OCI-LY1 (cell line): ENCODE data around the gene B4GALNT1.
"Not testable (repeated sequence)": the region's sequence is repeated elsewhere in the genome, so short reads cannot be mapped to it uniquely, and the experiment has no call there.

Experiments used
- H2AFZ ChIP-seq: fragments of 200-600 bp; sonication (generic), shearing (Covaris generic); 2 replicates; pipeline ENCODE4 v1.6.0; 2014; ENCODE audit warnings: antibody characterized with exemption, mild to moderate bottlenecking, low read length
- H3F3A ChIP-seq: fragments of 200-600 bp; sonication (generic), shearing (Covaris generic); 2 replicates; pipeline ENCODE4 v1.6.0; 2014; ENCODE audit warnings: mild to moderate bottlenecking, antibody characterized with exemption, low read length, moderate library complexity; ENCODE audit not compliant: insufficient read depth
- H3K27ac ChIP-seq: fragments of 200-600 bp; sonication (generic); 2 replicates; pipeline ENCODE4 v1.5.1; 2014; ENCODE audit warnings: low read length, mixed run types, mild to moderate bottlenecking, low read depth; ENCODE audit not compliant: poor library complexity, severe bottlenecking
- H3K27me3 ChIP-seq: fragments of 200-600 bp; sonication (generic); 2 replicates; pipeline ENCODE4 v1.6.0; 2014; ENCODE audit warnings: antibody characterized with exemption, mild to moderate bottlenecking, low read length, moderate library complexity; ENCODE audit not compliant: insufficient read depth
- H3K36me3 ChIP-seq: fragments of 200-600 bp; sonication (generic); 2 replicates; pipeline ENCODE4 v1.6.1; 2014; ENCODE audit warnings: mild to moderate bottlenecking, antibody characterized with exemption, low read length, moderate library complexity, mixed read lengths; ENCODE audit not compliant: insufficient read depth
- H3K4me1 ChIP-seq: fragments of 200-600 bp; sonication (generic); 2 replicates; pipeline ENCODE4 v1.5.1; 2014; ENCODE audit warnings: mild to moderate bottlenecking, low read length, moderate library complexity; ENCODE audit not compliant: insufficient read depth, severe bottlenecking
- H3K4me2 ChIP-seq: fragments of 200-600 bp; sonication (generic), shearing (Covaris generic); 2 replicates; pipeline ENCODE4 v1.6.1; 2014; ENCODE audit warnings: low read length
- H3K4me3 ChIP-seq: fragments of 200-600 bp; sonication (generic); 2 replicates; pipeline ENCODE4 v1.5.1; 2014; ENCODE audit warnings: low read length, low read depth, mild to moderate bottlenecking, mixed read lengths; ENCODE audit not compliant: poor library complexity, severe bottlenecking
- H3K79me2 ChIP-seq: fragments of 200-600 bp; shearing (Covaris generic); 2 replicates; pipeline ENCODE4 v1.6.1; 2016; ENCODE audit warnings: mixed run types, low read length, mixed read lengths; ENCODE audit not compliant: insufficient read depth
- H3K9ac ChIP-seq: fragments of 200-600 bp; sonication (generic), shearing (Covaris generic); 2 replicates; pipeline ENCODE4 v1.6.1; 2014; ENCODE audit warnings: mild to moderate bottlenecking, low read length, mixed read lengths
- H3K9me2 ChIP-seq: fragments of 200-600 bp; sonication (generic), shearing (Covaris generic); 2 replicates; pipeline ENCODE4 v1.6.1; 2014; ENCODE audit warnings: low read depth, mild to moderate bottlenecking, low read length, mixed read lengths
- H3K9me3 ChIP-seq: fragments of 200-600 bp; shearing (Covaris generic); 2 replicates; pipeline ENCODE4 v1.6.1; 2014; ENCODE audit warnings: low read length, mixed read lengths
- H4K20me1 ChIP-seq: fragments of 200-600 bp; sonication (generic), shearing (Covaris generic); 2 replicates; pipeline ENCODE4 v1.6.0; 2016; ENCODE audit warnings: mild to moderate bottlenecking, low read length; ENCODE audit not compliant: insufficient read depth
- EZH2 ChIP-seq: fragments of 200-600 bp; sonication (generic), shearing (Covaris generic); IDR thresholded peaks from 2 replicates; pipeline ENCODE4 v1.8.0; 2017; ENCODE audit warnings: borderline replicate concordance, mixed run types, mild to moderate bottlenecking, antibody characterized with exemption, low read length, moderate library complexity, mixed read lengths
- TF ChIP-seq, protein P1 (sequence below): fragments of 200-600 bp; sonication (generic), shearing (Covaris generic); IDR thresholded peaks from 2 replicates; pipeline ENCODE4 v1.5.1; 2017; ENCODE audit warnings: mild to moderate bottlenecking, antibody characterized with exemption, low read length, moderate library complexity, mixed read lengths

Gene B4GALNT1

DNA sequence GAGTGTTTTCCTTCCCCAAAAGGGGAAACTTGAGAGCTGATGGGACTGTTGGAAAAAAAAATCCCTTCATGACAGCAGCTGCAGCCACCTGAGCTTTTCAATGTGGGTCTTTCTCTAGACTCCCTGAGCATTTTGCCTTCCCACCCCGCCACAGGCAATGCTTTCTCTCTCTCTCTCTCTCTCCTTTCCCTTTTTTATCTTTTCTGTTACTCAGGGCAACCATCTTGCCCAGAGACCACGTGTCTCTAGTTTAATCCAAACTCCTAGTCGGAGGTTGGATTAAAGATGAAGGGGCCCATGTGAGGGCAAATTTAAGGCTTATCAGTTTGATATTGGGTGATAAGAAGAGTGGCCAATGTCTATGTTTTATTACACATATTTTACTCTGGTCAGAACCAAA is 25.9 kb upstream of the B4GALNT1 start:
- Histone ChIP-seq H3K36me3 (no peaks in the 10 kb centered on the region), H3K9me3 (peaks cover 7% of the 10 kb centered on the region; the same call in 1 of the 2 replicates), H2AFZ (no peak overlapping the region), H3K9ac (no peak overlapping the region), H3F3A (no peaks in the 10 kb centered on the region), H3K27me3 (no peaks in the 10 kb centered on the region; the same call in 1 of the 2 replicates), H3K4me2 (no peak overlapping the region), H4K20me1 (no peaks in the 10 kb centered on the region), H3K9me2 (no peaks in the 10 kb centered on the region), H3K79me2 (no peaks in the 10 kb centered on the region), H3K4me3 (no peak overlapping the region), H3K27ac (no peak overlapping the region), H3K4me1 (no peaks in the 10 kb centered on the region)
- TF ChIP-seq EZH2 = no peak
- TF ChIP-seq, protein P1, sequence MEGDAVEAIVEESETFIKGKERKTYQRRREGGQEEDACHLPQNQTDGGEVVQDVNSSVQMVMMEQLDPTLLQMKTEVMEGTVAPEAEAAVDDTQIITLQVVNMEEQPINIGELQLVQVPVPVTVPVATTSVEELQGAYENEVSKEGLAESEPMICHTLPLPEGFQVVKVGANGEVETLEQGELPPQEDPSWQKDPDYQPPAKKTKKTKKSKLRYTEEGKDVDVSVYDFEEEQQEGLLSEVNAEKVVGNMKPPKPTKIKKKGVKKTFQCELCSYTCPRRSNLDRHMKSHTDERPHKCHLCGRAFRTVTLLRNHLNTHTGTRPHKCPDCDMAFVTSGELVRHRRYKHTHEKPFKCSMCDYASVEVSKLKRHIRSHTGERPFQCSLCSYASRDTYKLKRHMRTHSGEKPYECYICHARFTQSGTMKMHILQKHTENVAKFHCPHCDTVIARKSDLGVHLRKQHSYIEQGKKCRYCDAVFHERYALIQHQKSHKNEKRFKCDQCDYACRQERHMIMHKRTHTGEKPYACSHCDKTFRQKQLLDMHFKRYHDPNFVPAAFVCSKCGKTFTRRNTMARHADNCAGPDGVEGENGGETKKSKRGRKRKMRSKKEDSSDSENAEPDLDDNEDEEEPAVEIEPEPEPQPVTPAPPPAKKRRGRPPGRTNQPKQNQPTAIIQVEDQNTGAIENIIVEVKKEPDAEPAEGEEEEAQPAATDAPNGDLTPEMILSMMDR = no peak

DNA sequence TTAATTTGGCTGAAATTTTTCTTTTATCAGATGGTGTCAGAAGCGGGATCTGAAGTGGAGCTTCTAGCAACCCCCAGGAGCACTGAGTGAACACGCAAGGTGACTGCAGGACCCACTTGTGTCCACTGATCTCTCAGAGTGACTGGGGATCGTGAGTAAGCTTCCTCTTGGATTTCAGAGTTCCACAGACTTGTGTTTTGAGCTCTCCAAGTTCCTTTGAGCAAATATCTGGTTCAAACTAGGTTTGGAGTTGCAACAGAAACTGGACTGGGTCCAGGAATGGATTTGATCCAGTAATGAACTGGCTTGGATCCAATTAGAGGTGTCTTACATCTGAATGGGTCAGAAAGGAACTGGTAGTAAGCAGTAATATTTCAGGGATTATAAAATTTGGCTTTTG is 24.7 kb upstream of the B4GALNT1 start:
- H3K4me1 ChIP-seq = no peaks in the 10 kb centered on the region
- H2AFZ ChIP-seq = no peak overlapping the region
- no peak overlapping the region for H3K4me3 ChIP-seq
- H3K36me3 ChIP-seq = no peaks in the 10 kb centered on the region
- H3K27ac ChIP-seq = no peak overlapping the region
- no peak overlapping the region for H3K9ac ChIP-seq
- TF ChIP-seq EZH2 = no peak
- TF ChIP-seq, protein P1 = no peak
- no peaks in the 10 kb centered on the region for H3K79me2 ChIP-seq
- no peaks in the 10 kb centered on the region for H4K20me1 ChIP-seq
- peaks cover 5% of the 10 kb centered on the region; the same call in 1 of the 2 replicates for H3K9me3 ChIP-seq
- H3K9me2 ChIP-seq = no peaks in the 10 kb centered on the region
- no peak overlapping the region for H3K4me2 ChIP-seq
- H3F3A ChIP-seq = no peaks in the 10 kb centered on the region
- H3K27me3 ChIP-seq = no peaks in the 10 kb centered on the region; the same call in 1 of the 2 replicates

DNA sequence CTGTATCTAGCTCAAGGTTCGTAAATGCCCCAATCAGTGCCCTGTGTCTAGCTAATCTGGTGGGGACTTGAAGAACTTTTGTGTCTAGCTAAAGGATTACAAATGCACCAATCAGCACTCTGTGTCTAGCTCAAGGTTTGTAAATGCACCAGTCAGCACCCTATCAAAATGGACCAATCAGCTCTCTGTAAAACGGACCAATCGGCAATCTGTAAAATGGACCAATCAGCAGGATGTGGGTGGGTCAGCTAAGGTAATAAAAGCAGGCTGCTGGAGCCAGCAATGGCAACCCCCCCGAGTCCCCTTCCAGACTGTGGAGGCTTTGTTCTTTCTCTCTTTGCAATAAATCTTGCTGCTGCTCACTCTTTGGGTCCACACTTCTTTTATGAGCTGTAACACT is 23.4 kb upstream of the B4GALNT1 start:
- not testable (repeated sequence) for H3K79me2 ChIP-seq, H3K27ac ChIP-seq, H3F3A ChIP-seq, H3K4me3 ChIP-seq, H4K20me1 ChIP-seq, H3K4me1 ChIP-seq, H3K27me3 ChIP-seq, H2AFZ ChIP-seq, H3K9me2 ChIP-seq, H3K9me3 ChIP-seq, H3K36me3 ChIP-seq, H3K4me2 ChIP-seq, H3K9ac ChIP-seq

DNA sequence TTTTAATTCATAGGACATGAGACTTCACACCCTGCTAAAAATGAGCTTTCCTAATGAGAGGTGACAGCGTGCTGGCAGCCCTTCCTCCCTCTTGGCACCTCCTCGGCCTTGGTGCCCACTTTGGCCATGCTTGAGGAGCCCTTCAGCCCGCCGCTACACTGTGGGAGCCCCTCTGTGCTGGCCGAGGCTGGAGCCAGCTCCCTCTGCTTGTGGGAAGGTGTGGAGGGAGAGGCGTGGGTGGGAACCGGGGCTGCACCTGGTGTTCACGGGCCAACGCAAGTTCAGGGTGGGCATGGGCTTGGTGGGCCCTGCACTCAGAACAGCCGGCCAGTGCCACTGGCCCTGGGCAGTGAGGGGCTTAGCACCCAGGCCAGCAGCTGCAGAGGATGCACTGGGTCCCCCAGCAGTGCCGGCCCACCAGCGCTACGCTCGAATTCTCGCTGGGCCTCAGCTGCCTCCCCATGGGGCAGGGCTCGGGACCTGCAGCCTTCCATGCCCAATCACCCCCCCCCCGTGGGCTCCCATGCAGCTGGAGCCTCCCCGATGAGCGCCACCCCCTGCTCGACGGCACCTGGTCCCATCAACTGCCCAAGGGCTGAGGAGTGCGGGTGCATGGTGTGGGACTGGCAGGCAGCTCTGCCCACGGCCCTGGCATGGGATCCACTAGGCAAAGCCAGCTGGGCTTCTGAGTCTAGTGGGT is 22.7 kb upstream of the B4GALNT1 start:
- H2AFZ ChIP-seq = no peak overlapping the region
- H3F3A ChIP-seq = no peaks in the 10 kb centered on the region
- TF ChIP-seq, protein P1 = no peak
- no peak for TF ChIP-seq EZH2
- H3K79me2 ChIP-seq = no peaks in the 10 kb centered on the region
- H3K27ac ChIP-seq = no peak overlapping the region
- no peaks in the 10 kb centered on the region for H3K9me3 ChIP-seq
- H3K9ac ChIP-seq = no peak overlapping the region
- no peaks in the 10 kb centered on the region; the same call in 1 of the 2 replicates for H3K27me3 ChIP-seq
- H3K9me2 ChIP-seq = no peaks in the 10 kb centered on the region
- no peaks in the 10 kb centered on the region for H3K4me1 ChIP-seq
- no peak overlapping the region for H3K4me2 ChIP-seq
- H4K20me1 ChIP-seq = no peaks in the 10 kb centered on the region
- no peak overlapping the region for H3K4me3 ChIP-seq
- no peaks in the 10 kb centered on the region for H3K36me3 ChIP-seq
